ENCODE measurements around the gene SDC3. TPM values are rescaled to one million over a fixed set of nuclear protein-coding genes. Genes with fewer than 3 reads are reported as not detected.

The SDC3 gene
- total RNA-seq, 1 donor from 2014 or later = 113 TPM

- no peaks in the 10 kb centered on the region for H3K36me3 ChIP-seq (ENCODE audit: insufficient read depth, low read length)
- H3K27ac ChIP-seq (ENCODE audit: low read depth, low read length) = no peak overlapping the region
- H3K36me3 Mint-ChIP-seq (ENCODE audit: low read depth, unreplicated experiment) = no peaks in the 10 kb centered on the region
- no peak for DNase-seq (ENCODE audit: low read depth)
- H3K4me2 ChIP-seq (ENCODE audit: low read length) = no peak overlapping the region
- no peaks in the 10 kb centered on the region for H4K20me1 ChIP-seq (ENCODE audit: insufficient read depth, low read length)
- no peaks in the 10 kb centered on the region for H3K9me3 ChIP-seq (ENCODE audit: insufficient read depth, low read depth, low read length)
- peaks cover 8% of the 10 kb centered on the region for H3K4me1 ChIP-seq (ENCODE audit: insufficient read depth, low read length)
- H3K27ac Mint-ChIP-seq (ENCODE audit: unreplicated experiment) = no peak overlapping the region
- H3K9me3 Mint-ChIP-seq (ENCODE audit: unreplicated experiment) = no peaks in the 10 kb centered on the region
- H3K27me3 ChIP-seq (ENCODE audit: insufficient read depth, low read length) = no peaks in the 10 kb centered on the region
- no peak overlapping the region for H3K4me3 Mint-ChIP-seq (ENCODE audit: unreplicated experiment)
- H2AFZ ChIP-seq (ENCODE audit: low read depth, low read length) = no peak overlapping the region
- H3K4me3 ChIP-seq (ENCODE audit: insufficient read depth, low read depth, low read length) = no peak overlapping the region
- no peak overlapping the region for H3K9ac ChIP-seq (ENCODE audit: low read length)
- peaks cover 11% of the 10 kb centered on the region for H3K27me3 Mint-ChIP-seq (ENCODE audit: low read depth, unreplicated experiment)
- TF ChIP-seq, protein P1, sequence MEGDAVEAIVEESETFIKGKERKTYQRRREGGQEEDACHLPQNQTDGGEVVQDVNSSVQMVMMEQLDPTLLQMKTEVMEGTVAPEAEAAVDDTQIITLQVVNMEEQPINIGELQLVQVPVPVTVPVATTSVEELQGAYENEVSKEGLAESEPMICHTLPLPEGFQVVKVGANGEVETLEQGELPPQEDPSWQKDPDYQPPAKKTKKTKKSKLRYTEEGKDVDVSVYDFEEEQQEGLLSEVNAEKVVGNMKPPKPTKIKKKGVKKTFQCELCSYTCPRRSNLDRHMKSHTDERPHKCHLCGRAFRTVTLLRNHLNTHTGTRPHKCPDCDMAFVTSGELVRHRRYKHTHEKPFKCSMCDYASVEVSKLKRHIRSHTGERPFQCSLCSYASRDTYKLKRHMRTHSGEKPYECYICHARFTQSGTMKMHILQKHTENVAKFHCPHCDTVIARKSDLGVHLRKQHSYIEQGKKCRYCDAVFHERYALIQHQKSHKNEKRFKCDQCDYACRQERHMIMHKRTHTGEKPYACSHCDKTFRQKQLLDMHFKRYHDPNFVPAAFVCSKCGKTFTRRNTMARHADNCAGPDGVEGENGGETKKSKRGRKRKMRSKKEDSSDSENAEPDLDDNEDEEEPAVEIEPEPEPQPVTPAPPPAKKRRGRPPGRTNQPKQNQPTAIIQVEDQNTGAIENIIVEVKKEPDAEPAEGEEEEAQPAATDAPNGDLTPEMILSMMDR (IDR thresholded peaks at IDR 0.05; ENCODE audit: insufficient read depth, low read depth, low read length) = no peak
- TF ChIP-seq EZH2 (IDR thresholded peaks at IDR 0.05; ENCODE audit: insufficient read depth, low read length) = no peak
- no peak for FAIRE-seq
- no peaks in the 10 kb centered on the region for H3K79me2 ChIP-seq (ENCODE audit: insufficient read depth, low read length)
- H3K4me1 Mint-ChIP-seq (ENCODE audit: low read depth, unreplicated experiment) = peaks cover 2% of the 10 kb centered on the region
Measured at GRCh38 chr1:30850607-30851006, 58.0 kb downstream of the SDC3 start.

- Mint-ChIP-seq H3K27ac (ENCODE audit: unreplicated experiment) (no peak overlapping the region), H3K27me3 (ENCODE audit: low read depth, unreplicated experiment) (peaks cover 23% of the 10 kb centered on the region), H3K9me3 (ENCODE audit: unreplicated experiment) (no peaks in the 10 kb centered on the region), H3K4me1 (ENCODE audit: low read depth, unreplicated experiment) (peaks cover 8% of the 10 kb centered on the region), H3K36me3 (ENCODE audit: low read depth, unreplicated experiment) (no peaks in the 10 kb centered on the region), H3K4me3 (ENCODE audit: unreplicated experiment) (no peak overlapping the region)
- no peak overlapping the region for H3K4me2 ChIP-seq (ENCODE audit: low read length)
- no peaks in the 10 kb centered on the region for H4K20me1 ChIP-seq (ENCODE audit: insufficient read depth, low read length)
- no peak overlapping the region for H3K9ac ChIP-seq (ENCODE audit: low read length)
- peaks cover 7% of the 10 kb centered on the region for H3K27me3 ChIP-seq (ENCODE audit: insufficient read depth, low read length)
- DNase-seq (ENCODE audit: low read depth) (no peak), FAIRE-seq (no peak)
- TF ChIP-seq, protein P1 (IDR thresholded peaks at IDR 0.05; ENCODE audit: insufficient read depth, low read depth, low read length) = no peak
- TF ChIP-seq EZH2 (IDR thresholded peaks at IDR 0.05; ENCODE audit: insufficient read depth, low read length) = no peak
- no peak overlapping the region for H3K4me3 ChIP-seq (ENCODE audit: insufficient read depth, low read depth, low read length)
- no peaks in the 10 kb centered on the region for H3K9me3 ChIP-seq (ENCODE audit: insufficient read depth, low read depth, low read length)
- H3K4me1 ChIP-seq (ENCODE audit: insufficient read depth, low read length) = peaks cover 11% of the 10 kb centered on the region
- no peak overlapping the region for H2AFZ ChIP-seq (ENCODE audit: low read depth, low read length)
- no peaks in the 10 kb centered on the region for H3K36me3 ChIP-seq (ENCODE audit: insufficient read depth, low read length)
- no peaks in the 10 kb centered on the region for H3K79me2 ChIP-seq (ENCODE audit: insufficient read depth, low read length)
- no peak overlapping the region for H3K27ac ChIP-seq (ENCODE audit: low read depth, low read length)
Measured at GRCh38 chr1:30848130-30848529, 60.4 kb downstream of the SDC3 start.

DNA sequence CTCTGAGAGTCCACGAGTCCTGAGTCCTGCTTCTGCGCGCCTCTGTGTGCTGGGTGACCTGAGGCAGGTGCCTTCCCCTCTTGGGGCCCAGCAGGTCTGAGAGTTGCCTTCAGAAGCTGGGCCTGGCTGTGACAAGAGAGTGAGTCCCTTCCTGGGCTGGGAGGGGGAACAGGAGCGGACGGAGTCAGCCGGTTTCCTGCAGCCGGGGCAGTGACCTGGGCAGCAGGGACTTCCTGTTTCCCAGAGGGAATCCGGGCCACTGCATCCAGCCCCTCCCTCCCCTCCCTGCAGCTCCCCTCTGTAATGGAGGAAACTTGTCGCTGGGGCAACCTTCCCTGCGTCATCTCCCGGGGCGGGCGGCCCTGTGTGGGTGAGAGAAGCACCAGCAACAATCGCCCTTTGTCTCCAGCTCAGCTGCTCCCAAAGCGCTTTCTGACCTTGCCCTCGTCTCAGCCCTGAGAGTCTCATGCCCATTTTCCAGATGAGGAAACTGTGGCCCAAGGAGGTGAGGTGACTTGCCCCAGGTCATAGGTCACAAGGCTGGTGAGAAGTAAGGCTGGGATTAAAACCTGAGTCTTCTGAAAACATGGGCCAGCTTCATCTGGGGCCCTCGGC is 61.1 kb downstream of the SDC3 start:
- Mint-ChIP-seq H3K27ac (ENCODE audit: unreplicated experiment) (peak overlapping the region; percentile 14), H3K4me1 (ENCODE audit: low read depth, unreplicated experiment) (peaks cover 8% of the 10 kb centered on the region), H3K4me3 (ENCODE audit: unreplicated experiment) (no peak overlapping the region), H3K27me3 (ENCODE audit: low read depth, unreplicated experiment) (peaks cover 27% of the 10 kb centered on the region), H3K36me3 (ENCODE audit: low read depth, unreplicated experiment) (peaks cover 2% of the 10 kb centered on the region), H3K9me3 (ENCODE audit: unreplicated experiment) (no peaks in the 10 kb centered on the region)
- no peak for FAIRE-seq
- Histone ChIP-seq H3K4me2 (ENCODE audit: low read length) (peak overlapping the region; percentile 63), H3K9me3 (ENCODE audit: insufficient read depth, low read depth, low read length) (no peaks in the 10 kb centered on the region), H3K9ac (ENCODE audit: low read length) (peak overlapping the region; percentile 44), H3K4me3 (ENCODE audit: insufficient read depth, low read depth, low read length) (no peak overlapping the region), H2AFZ (ENCODE audit: low read depth, low read length) (peak overlapping the region; percentile 90), H3K79me2 (ENCODE audit: insufficient read depth, low read length) (no peaks in the 10 kb centered on the region), H3K27me3 (ENCODE audit: insufficient read depth, low read length) (peaks cover 7% of the 10 kb centered on the region), H3K4me1 (ENCODE audit: insufficient read depth, low read length) (peaks cover 11% of the 10 kb centered on the region), H3K36me3 (ENCODE audit: insufficient read depth, low read length) (no peaks in the 10 kb centered on the region), H4K20me1 (ENCODE audit: insufficient read depth, low read length) (no peaks in the 10 kb centered on the region), H3K27ac (ENCODE audit: low read depth, low read length) (peak overlapping the region; percentile 40)
- no peak for TF ChIP-seq EZH2 (IDR thresholded peaks at IDR 0.05; ENCODE audit: insufficient read depth, low read length)
- TF ChIP-seq, protein P1 (IDR thresholded peaks at IDR 0.05; ENCODE audit: insufficient read depth, low read depth, low read length) = no peak
- peak; percentile 73 for DNase-seq (ENCODE audit: low read depth)

Measured in astrocyte (in vitro differentiated cells and primary cell).